Measurements from ENCODE around the gene SLC25A48.

SLC25A48 gene

GRCh38 chr5:135887881-135888614 lies 53.6 kb downstream of the SLC25A48 start:
- Histone ChIP-seq H3K9ac (ENCODE audit: low read length) (no peak overlapping the region), H3F3A (ENCODE audit: insufficient read depth, low read length) (no peaks in the 10 kb centered on the region), H3K79me2 (ENCODE audit: insufficient read depth, low read length) (no peaks in the 10 kb centered on the region), H3K9me2 (ENCODE audit: low read depth, low read length) (no peaks in the 10 kb centered on the region), H3K4me3 (ENCODE audit: low read depth, low read length, poor library complexity, severe bottlenecking) (no peak overlapping the region), H3K9me3 (ENCODE audit: low read length) (no peaks in the 10 kb centered on the region), H4K20me1 (ENCODE audit: insufficient read depth, low read length) (no peaks in the 10 kb centered on the region), H3K4me2 (ENCODE audit: low read length) (peak overlapping the region; percentile 39; the same call in 1 of the 2 replicates), H3K27ac (ENCODE audit: low read depth, low read length, poor library complexity, severe bottlenecking) (no peak overlapping the region), H3K27me3 (ENCODE audit: insufficient read depth, low read length) (peaks cover 6% of the 10 kb centered on the region; the same call in 1 of the 2 replicates), H3K36me3 (ENCODE audit: insufficient read depth, low read length) (no peaks in the 10 kb centered on the region), H3K4me1 (ENCODE audit: insufficient read depth, low read length, severe bottlenecking) (no peaks in the 10 kb centered on the region), H2AFZ (ENCODE audit: low read length) (no peak overlapping the region)
- no peak for TF ChIP-seq EZH2 (IDR thresholded peaks at IDR 0.05; ENCODE audit: borderline replicate concordance, low read length)
- TF ChIP-seq CTCF (IDR thresholded peaks at IDR 0.05; ENCODE audit: low read length), result no peak

DNA sequence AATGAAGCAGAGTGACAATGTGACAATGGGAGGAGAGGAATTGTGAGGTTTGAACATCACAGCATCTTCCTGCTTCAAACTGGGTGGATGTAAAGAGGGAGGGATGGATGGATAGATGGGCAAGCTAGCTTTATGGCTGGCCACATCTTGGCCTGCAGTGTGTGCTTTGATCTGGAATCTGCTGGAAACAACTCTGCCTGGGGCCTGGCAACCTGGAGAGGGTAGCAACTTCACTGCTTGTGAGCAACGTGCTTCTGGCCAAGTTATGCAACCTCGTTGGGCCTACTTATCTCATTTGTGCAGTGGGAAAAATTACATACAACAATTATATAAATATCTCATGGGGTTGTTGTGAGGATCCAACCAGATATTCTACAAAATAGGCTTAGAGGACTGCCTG lies 55.8 kb downstream of the SLC25A48 start:
- no peaks in the 10 kb centered on the region for H3K79me2 ChIP-seq (ENCODE audit: insufficient read depth, low read length)
- no peaks in the 10 kb centered on the region for H3F3A ChIP-seq (ENCODE audit: insufficient read depth, low read length)
- no peaks in the 10 kb centered on the region for H3K4me1 ChIP-seq (ENCODE audit: insufficient read depth, low read length, severe bottlenecking)
- no peak overlapping the region for H3K4me3 ChIP-seq (ENCODE audit: low read depth, low read length, poor library complexity, severe bottlenecking)
- H3K9me2 ChIP-seq (ENCODE audit: low read depth, low read length), result no peaks in the 10 kb centered on the region
- H3K9ac ChIP-seq (ENCODE audit: low read length), result no peak overlapping the region
- H3K4me2 ChIP-seq (ENCODE audit: low read length), result no peak overlapping the region
- H3K36me3 ChIP-seq (ENCODE audit: insufficient read depth, low read length), result no peaks in the 10 kb centered on the region
- no peak overlapping the region for H3K27ac ChIP-seq (ENCODE audit: low read depth, low read length, poor library complexity, severe bottlenecking)
- H4K20me1 ChIP-seq (ENCODE audit: insufficient read depth, low read length), result no peaks in the 10 kb centered on the region
- no peak for TF ChIP-seq CTCF (IDR thresholded peaks at IDR 0.05; ENCODE audit: low read length)
- no peak for TF ChIP-seq EZH2 (IDR thresholded peaks at IDR 0.05; ENCODE audit: borderline replicate concordance, low read length)
- H2AFZ ChIP-seq (ENCODE audit: low read length), result no peak overlapping the region
- no peaks in the 10 kb centered on the region for H3K9me3 ChIP-seq (ENCODE audit: low read length)
- H3K27me3 ChIP-seq (ENCODE audit: insufficient read depth, low read length), result peaks cover 6% of the 10 kb centered on the region; the same call in 1 of the 2 replicates

- no peaks in the 10 kb centered on the region for H3K36me3 ChIP-seq (ENCODE audit: insufficient read depth, low read length)
- no peaks in the 10 kb centered on the region for H4K20me1 ChIP-seq (ENCODE audit: insufficient read depth, low read length)
- TF ChIP-seq CTCF (IDR thresholded peaks at IDR 0.05; ENCODE audit: low read length) (no peak), EZH2 (IDR thresholded peaks at IDR 0.05; ENCODE audit: borderline replicate concordance, low read length) (no peak)
- no peaks in the 10 kb centered on the region for H3K9me3 ChIP-seq (ENCODE audit: low read length)
- peaks cover 6% of the 10 kb centered on the region; the same call in 1 of the 2 replicates for H3K27me3 ChIP-seq (ENCODE audit: insufficient read depth, low read length)
- no peaks in the 10 kb centered on the region for H3F3A ChIP-seq (ENCODE audit: insufficient read depth, low read length)
- no peak overlapping the region for H3K9ac ChIP-seq (ENCODE audit: low read length)
- no peaks in the 10 kb centered on the region for H3K79me2 ChIP-seq (ENCODE audit: insufficient read depth, low read length)
- no peak overlapping the region for H3K4me2 ChIP-seq (ENCODE audit: low read length)
- H3K27ac ChIP-seq (ENCODE audit: low read depth, low read length, poor library complexity, severe bottlenecking), result no peak overlapping the region
- H2AFZ ChIP-seq (ENCODE audit: low read length), result no peak overlapping the region
- no peaks in the 10 kb centered on the region for H3K4me1 ChIP-seq (ENCODE audit: insufficient read depth, low read length, severe bottlenecking)
- no peak overlapping the region for H3K4me3 ChIP-seq (ENCODE audit: low read depth, low read length, poor library complexity, severe bottlenecking)
- H3K9me2 ChIP-seq (ENCODE audit: low read depth, low read length), result no peaks in the 10 kb centered on the region
Measured at GRCh38 chr5:135890867-135891266, 56.4 kb downstream of the SLC25A48 start.
